NCI-H187 treated with DMSO at 0.1 percent for 48 hours (cell line): Measurements from ENCODE around the gene RPL19.
"Not testable (repeated sequence)": the region's sequence is repeated elsewhere in the genome, so short reads cannot be mapped to it uniquely, and the experiment has no call there.

Experiments used
- DNase-seq: peaks from one replicate; lab custom pipeline; 2025; lab: John Stamatoyannopoulos, UW

RPL19 gene

DNA sequence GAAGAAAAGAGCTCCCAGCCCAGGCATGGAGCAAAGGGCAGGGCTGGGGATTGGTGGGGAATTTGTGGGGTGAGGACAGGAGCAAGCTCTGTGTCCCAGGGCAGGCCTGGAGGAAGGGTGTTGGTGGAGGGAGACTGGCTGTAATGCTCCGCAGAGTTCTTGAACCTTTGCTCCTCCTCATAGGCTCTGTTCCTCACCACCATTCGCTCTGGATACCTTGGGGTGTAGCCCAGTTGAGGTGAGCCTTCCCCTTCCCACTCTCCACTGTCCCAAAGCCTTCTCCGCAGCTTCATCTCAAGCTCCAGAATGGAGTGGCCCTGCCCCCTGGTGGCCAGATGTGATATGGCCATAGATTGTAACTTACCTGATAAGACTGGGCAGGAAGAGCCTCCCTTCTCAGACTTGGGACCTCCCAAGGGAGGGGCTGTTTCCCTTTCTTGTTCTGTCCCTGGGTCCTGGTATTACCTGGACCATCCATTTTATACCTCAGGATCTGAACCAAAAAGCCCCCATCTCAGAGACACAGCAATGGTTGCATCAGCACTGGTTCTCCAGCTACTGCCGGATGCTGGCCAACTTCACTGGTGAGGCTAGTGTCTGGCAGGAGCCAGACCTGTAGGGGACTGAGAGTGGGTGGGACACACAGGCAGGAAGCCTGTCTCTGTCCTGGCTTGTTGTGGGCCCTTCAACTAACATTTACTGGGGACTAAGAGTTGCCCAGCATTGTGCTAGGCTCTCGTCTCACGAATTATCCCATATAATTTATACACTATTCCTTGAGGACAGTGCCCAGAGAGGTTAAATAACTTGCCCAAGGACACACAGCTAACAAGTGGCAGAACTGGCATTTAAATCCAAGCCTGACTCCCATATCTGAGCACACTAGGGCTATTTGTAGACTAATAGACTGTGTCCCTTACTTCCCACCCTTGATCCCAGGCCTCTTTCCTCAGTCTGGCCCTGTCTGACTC, 44.8 kb downstream of the RPL19 start:
- peak; percentile 8 for DNase-seq

DNA sequence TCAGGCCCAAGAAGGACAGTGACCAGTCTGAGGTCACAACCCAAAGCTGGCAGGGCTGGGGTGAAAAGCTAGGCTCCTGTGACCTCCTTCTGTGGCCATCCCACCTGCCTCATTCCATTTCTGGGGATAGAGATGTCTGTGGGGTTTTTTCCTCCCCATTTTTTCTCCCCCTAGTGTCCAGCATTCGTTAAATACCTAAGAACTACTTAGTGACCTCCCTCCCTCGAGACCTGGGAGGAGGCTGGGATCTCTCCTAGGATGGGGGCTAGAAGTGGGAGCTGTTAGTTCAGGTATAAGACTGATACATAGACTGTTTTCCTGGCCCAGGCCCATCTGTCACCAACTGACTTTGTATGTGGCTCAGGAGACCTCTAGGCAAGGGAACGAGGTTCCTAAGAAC, 46.2 kb downstream of the RPL19 start:
- no peak for DNase-seq

GRCh38 chr17:39250076-39250475, 50.0 kb downstream of the RPL19 start:
- not testable (repeated sequence) for DNase-seq

GRCh38 chr17:39251997-39252396, 51.9 kb downstream of the RPL19 start:
- no peak for DNase-seq

DNA sequence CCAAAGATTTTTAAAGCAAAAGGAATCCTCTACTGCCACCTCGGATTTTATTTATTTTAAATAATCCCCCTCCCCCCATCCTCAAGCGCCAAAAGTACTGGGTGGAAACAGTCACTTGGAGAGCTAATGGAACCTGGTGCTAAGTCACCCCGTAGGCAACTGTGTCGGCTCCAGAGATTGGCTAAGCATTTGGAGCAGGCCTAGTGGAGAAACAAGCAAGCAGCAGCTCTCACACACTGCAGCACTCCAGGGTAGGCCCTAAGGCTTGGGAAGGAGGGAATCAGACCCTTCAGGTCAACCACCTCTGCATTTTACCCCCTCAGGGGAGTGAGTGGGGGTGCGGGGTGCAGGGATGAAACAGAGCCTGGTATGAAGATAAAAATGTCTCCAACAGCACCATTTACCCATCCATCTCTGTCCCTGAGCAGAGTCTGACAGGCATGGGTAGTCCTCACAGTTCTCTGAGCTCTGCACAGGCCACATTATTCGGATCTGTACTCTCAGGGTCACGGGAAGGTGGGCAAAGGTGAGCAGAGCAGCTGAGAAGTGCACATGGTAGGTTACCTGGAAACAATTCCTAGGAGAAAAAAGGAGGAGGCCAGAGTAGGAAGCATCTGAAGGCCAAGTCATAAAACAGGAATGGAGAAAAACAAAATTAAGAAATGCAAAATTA, 52.8 kb downstream of the RPL19 start:
- DNase-seq: no peak
